H1 (cell line): ENCODE results near the gene REPS1. TPM values are rescaled to one million over a fixed set of nuclear protein-coding genes. Genes with fewer than 3 reads are reported as not detected.

Experiments
- CTCF ChIA-PET: fragments of 300-600 bp; sonication (Branson Sonifier 250); formaldehyde crosslinking; loops from one replicate; lab custom pipeline; 2021; ENCODE audit not compliant: partially characterized antibody; lab: Charles Lee
- POLR2A ChIA-PET: fragments of 300-600 bp; sonication (Branson Sonifier 250); formaldehyde crosslinking; loops from one replicate; lab custom pipeline; 2021; ENCODE audit warnings: inconsistent platforms; ENCODE audit not compliant: partially characterized antibody; lab: Charles Lee
- DNase-seq, 2 experiments: peaks; one replicate each; pipeline versions ENCODE4 v3.0.0 to v3.0.0-alpha.2; 2010 to 2022; ENCODE audit warnings: low spot score in 2 of 2, low read depth in 1 of 2, mixed read lengths in 1 of 2
- FAIRE-seq: peaks from 2 replicates; lab custom pipeline; 2011; peaks lifted over from hg19 to GRCh38; lab: Jason Lieb, UNC
- H2AFZ ChIP-seq: 2 replicates; pipeline ENCODE4 v1.8.1; 2012; ENCODE audit warnings: low read length, inconsistent platforms
- H2AK5ac ChIP-seq: 2 replicates; pipeline ENCODE4 v1.6.1; 2013; ENCODE audit warnings: low read depth, low read length
- H2BK120ac ChIP-seq: replicated peaks from 2 replicates; pipeline ENCODE3; 2013; ENCODE audit warnings: low read depth, low read length, inconsistent platforms
- H2BK12ac ChIP-seq: 2 replicates; pipeline ENCODE4 v1.6.1; 2013; ENCODE audit warnings: low read depth, low read length
- H2BK15ac ChIP-seq: 2 replicates; pipeline ENCODE4 v1.6.1; 2013; ENCODE audit warnings: low read length
- H2BK20ac ChIP-seq: 2 replicates; pipeline ENCODE4 v1.6.1; 2013; ENCODE audit warnings: low read length
- H2BK5ac ChIP-seq: 2 replicates; pipeline ENCODE4 v1.6.1; 2013; ENCODE audit warnings: low read depth, low read length
- H3K14ac ChIP-seq: 2 replicates; pipeline ENCODE4 v1.6.1; 2013; ENCODE audit warnings: inconsistent platforms; ENCODE audit not compliant: insufficient read length
- H3K18ac ChIP-seq: 2 replicates; pipeline ENCODE4 v1.6.1; 2013; ENCODE audit warnings: low read length; ENCODE audit errors: extremely low read depth
- H3K23ac ChIP-seq: 2 replicates; pipeline ENCODE4 v1.6.1; 2013; ENCODE audit warnings: inconsistent platforms; ENCODE audit not compliant: insufficient read length
- H3K23me2 ChIP-seq: 2 replicates; pipeline ENCODE4 v1.6.1; 2013; ENCODE audit warnings: low read depth, low read length
- H3K27ac ChIP-seq: 2 replicates; pipeline ENCODE4 v1.6.1; 2011; ENCODE audit warnings: low read depth, low read length, inconsistent platforms
- H3K27me3 ChIP-seq, 4 experiments: replicated peaks in 1 of 4; 1 replicate in 1 of 4; 2 replicates in 3 of 4; pipeline versions ENCODE4 v1.6.1 to v1.8.1; 2011 to 2013; ENCODE audit warnings: low read length in 3 of 4, mild to moderate bottlenecking in 3 of 4, inconsistent platforms in 2 of 4, mixed read lengths in 2 of 4, moderate library complexity in 1 of 4; ENCODE audit not compliant: control insufficient read depth in 3 of 4, insufficient read depth in 3 of 4; ENCODE audit errors: extremely low read depth in 1 of 4
- H3K36me3 ChIP-seq, 4 experiments: 2 replicates each; pipeline versions ENCODE4 v1.6.1 to v1.8.1; 2011 to 2013; ENCODE audit warnings: mild to moderate bottlenecking in 4 of 4, low read length in 3 of 4, moderate library complexity in 2 of 4, control low read depth in 1 of 4, inconsistent platforms in 1 of 4; ENCODE audit not compliant: insufficient read depth in 4 of 4, control insufficient read depth in 2 of 4
- H3K4ac ChIP-seq: replicated peaks from 2 replicates; pipeline ENCODE3; 2013; ENCODE audit warnings: low read length, low read depth, mixed read lengths, inconsistent platforms; ENCODE audit not compliant: insufficient read length
- H3K4me1 ChIP-seq, 4 experiments: replicated peaks in 1 of 4; 1 replicate in 1 of 4; 2 replicates in 3 of 4; pipeline versions ENCODE4 v1.6.1 to v1.8.1; 2011 to 2013; ENCODE audit warnings: low read length in 3 of 4, inconsistent platforms in 2 of 4, mixed read lengths in 1 of 4; ENCODE audit not compliant: insufficient read depth in 4 of 4, control insufficient read depth in 3 of 4
- H3K4me2 ChIP-seq, 2 experiments: 2 replicates each; pipeline versions ENCODE4 v1.6.1 to v1.8.1; 2011 to 2013; ENCODE audit warnings: low read depth in 2 of 2, low read length in 2 of 2, control low read depth in 1 of 2, inconsistent platforms in 1 of 2, mild to moderate bottlenecking in 1 of 2; ENCODE audit not compliant: insufficient read depth in 1 of 2
- H3K4me3 ChIP-seq, 4 experiments: fragments of 200-600, 300-600 bp in 1 of 4; sonication (generic), shearing (Covaris generic), sonication (Bioruptor Twin) in 1 of 4; 2 replicates each; pipeline versions ENCODE4 v1.5.1 to v1.8.1; 2011 to 2016; ENCODE audit warnings: low read length in 4 of 4, low read depth in 3 of 4, control low read depth in 2 of 4, inconsistent platforms in 2 of 4, mild to moderate bottlenecking in 2 of 4, mixed read lengths in 1 of 4, moderate library complexity in 1 of 4; ENCODE audit not compliant: insufficient read depth in 2 of 4; ENCODE audit errors: extremely low read depth in 1 of 4
- H3K56ac ChIP-seq: replicated peaks from 2 replicates; pipeline ENCODE3; 2013; ENCODE audit warnings: low read depth, mild to moderate bottlenecking, mixed read lengths, low read length, inconsistent platforms; ENCODE audit not compliant: insufficient read length
- H3K79me1 ChIP-seq: 2 replicates; pipeline ENCODE4 v1.6.1; 2013; ENCODE audit warnings: low read depth, low read length, control low read depth
- H3K79me2 ChIP-seq, 2 experiments: 2 replicates each; pipeline versions ENCODE4 v1.6.1 to v1.8.1; 2012 to 2013; ENCODE audit warnings: low read length in 2 of 2, mild to moderate bottlenecking in 2 of 2, inconsistent platforms in 1 of 2; ENCODE audit not compliant: insufficient read depth in 2 of 2, control insufficient read depth in 1 of 2
- H3K9ac ChIP-seq, 4 experiments: replicated peaks in 1 of 4; 1 replicate in 1 of 4; 2 replicates in 3 of 4; pipeline versions ENCODE4 v1.6.1 to v1.8.1; 2011 to 2013; ENCODE audit warnings: low read depth in 3 of 4, low read length in 3 of 4, control low read depth in 2 of 4, mild to moderate bottlenecking in 2 of 4, moderate library complexity in 2 of 4, inconsistent platforms in 1 of 4; ENCODE audit errors: extremely low read depth in 1 of 4
- H3K9me3 ChIP-seq, 2 experiments: 2 replicates each; pipeline versions ENCODE4 v1.6.1 to v1.8.1; 2012 to 2013; ENCODE audit warnings: mild to moderate bottlenecking in 2 of 2, moderate library complexity in 2 of 2, control low read depth in 1 of 2, inconsistent platforms in 1 of 2, low read depth in 1 of 2, low read length in 1 of 2, mixed read lengths in 1 of 2; ENCODE audit not compliant: insufficient read depth in 2 of 2
- H4K20me1 ChIP-seq, 2 experiments: replicated peaks in 1 of 2; 2 replicates each; pipeline versions ENCODE3 to v1.8.1; 2011 to 2013; ENCODE audit warnings: inconsistent platforms in 2 of 2, low read length in 2 of 2, mild to moderate bottlenecking in 1 of 2; ENCODE audit not compliant: insufficient read depth in 2 of 2, control insufficient read depth in 1 of 2
- H4K5ac ChIP-seq: 2 replicates; pipeline ENCODE4 v1.6.1; 2013; ENCODE audit warnings: low read length, low read depth, mixed read lengths, inconsistent platforms; ENCODE audit not compliant: insufficient read length
- H4K8ac ChIP-seq: 2 replicates; pipeline ENCODE4 v1.8.0; 2013; ENCODE audit warnings: mild to moderate bottlenecking, moderate library complexity, low read length, inconsistent platforms; ENCODE audit not compliant: insufficient read depth; ENCODE audit errors: extremely low read depth
- H4K91ac ChIP-seq: replicated peaks from 2 replicates; pipeline ENCODE3; 2013; ENCODE audit warnings: low read length, mixed read lengths, inconsistent platforms; ENCODE audit not compliant: insufficient read length
- BCL11A ChIP-seq, 2 experiments: IDR thresholded peaks; one replicate each; pipeline ENCODE4 v1.6.1; 2011; ENCODE audit warnings: low read depth in 2 of 2, low read length in 2 of 2, mild to moderate bottlenecking in 2 of 2
- EGR1 ChIP-seq: IDR thresholded peaks from 2 replicates; pipeline ENCODE4 v1.6.1; 2011; ENCODE audit warnings: low read depth, low read length, borderline replicate concordance
- FOSL1 ChIP-seq: IDR thresholded peaks from 2 replicates; pipeline ENCODE4 v1.6.1; 2011; ENCODE audit warnings: mild to moderate bottlenecking, low read depth, low read length, moderate library complexity; ENCODE audit not compliant: insufficient read depth
- MAFK ChIP-seq: IDR thresholded peaks from 2 replicates; pipeline ENCODE4 v1.6.1; 2012; ENCODE audit warnings: low read depth, mild to moderate bottlenecking, improper control_type of control experiment, low read length
- POU5F1 ChIP-seq: IDR thresholded peaks from 2 replicates; pipeline ENCODE4 v1.6.1; 2011; ENCODE audit warnings: low read depth, mild to moderate bottlenecking, low read length, moderate library complexity
- RAD21 ChIP-seq, 2 experiments: IDR thresholded peaks in 1 of 2; conservative IDR thresholded peaks in 1 of 2; 2 replicates each; pipeline ENCODE4 v1.6.1; 2011; ENCODE audit warnings: low read depth in 2 of 2, low read length in 2 of 2, improper control_type of control experiment in 1 of 2, inconsistent platforms in 1 of 2, mild to moderate bottlenecking in 1 of 2, moderate library complexity in 1 of 2
- SIRT6 ChIP-seq: IDR thresholded peaks from one replicate; pipeline ENCODE4 v1.7.1; 2012; ENCODE audit warnings: low read length, inconsistent platforms
- SIX5 ChIP-seq: IDR thresholded peaks from 2 replicates; pipeline ENCODE4 v1.6.1; 2011; ENCODE audit warnings: mild to moderate bottlenecking, low read depth, low read length
- SP2 ChIP-seq: IDR thresholded peaks from 2 replicates; pipeline ENCODE4 v1.6.1; 2012; ENCODE audit warnings: mild to moderate bottlenecking, low read length, inconsistent platforms
- TBP ChIP-seq: IDR thresholded peaks from 2 replicates; pipeline ENCODE4 v1.6.1; 2011; ENCODE audit warnings: low read depth, low read length, improper control_type of control experiment
- TCF12 ChIP-seq: IDR thresholded peaks from 2 replicates; pipeline ENCODE4 v1.6.1; 2011; ENCODE audit warnings: low read depth, mild to moderate bottlenecking, low read length
- WGBS, 2 experiments: shearing (Covaris generic) in 1 of 2; methylation state at CpG; one replicate each; pipeline versions ENCODE4 v1.1.6 to v1.1.7; 2013 to 2015; ENCODE audit warnings: low lambda C conversion rate in 2 of 2, mixed read lengths in 2 of 2, inconsistent platforms in 1 of 2, low coverage in 1 of 2, missing lambda C conversion rate in 1 of 2; ENCODE audit not compliant: insufficient replicate concordance in 2 of 2, insufficient coverage in 1 of 2, insufficient read length in 1 of 2; ENCODE audit errors: extremely low coverage in 1 of 2, missing lambda C conversion rate in 1 of 2; 5-methylcytosine and 5-hydroxymethylcytosine counted together
- polyA plus RNA-seq, 7 experiments: library from polyadenylated mRNA; depleted of rRNA in 3 of 7; stranded (reverse) in 5 of 7; unstranded in 2 of 7; fragments of >200 nt in 5 of 7; fragments of 200-250 nt in 2 of 7; gene quantifications; 1 replicate in 5 of 7; 2 replicates in 1 of 7; 4 replicates in 1 of 7; pipeline versions ENCODE4 v1.2.1 to v1.2.3, GENCODE V29; 2011 to 2013; ENCODE audit warnings: missing spikeins in 2 of 7, mixed read lengths in 2 of 7
- total RNA-seq: library from RNA; stranded (reverse); fragmentation: NEBNext Ultra II Directional; extraction: Animal tissue kit (Norgen Biotek cat#: 25700); gene quantifications from 2 replicates; pipeline ENCODE4 v1.2.1, GENCODE V29; 2021
- TF ChIP-seq, protein P1 (sequence below): IDR thresholded peaks from 2 replicates; pipeline ENCODE4 v1.6.1; 2011; ENCODE audit warnings: low read depth, mild to moderate bottlenecking, low read length; ENCODE audit not compliant: insufficient read depth

REPS1 gene
- total and polyA plus RNA-seq, 2 of the 8 experiments (the other 6 are each of a cell fraction or from before 2014, with no cell fraction given) = 52.1 to 68.9 TPM

- Histone ChIP-seq H3K23me2 (no peaks in the 10 kb centered on the region), H3K9ac (no peak overlapping the region), H4K20me1 (no peaks in the 10 kb centered on the region), H3K79me2 (no peaks in the 10 kb centered on the region), H4K8ac (no peak overlapping the region), H3K56ac (no peak overlapping the region), H2BK20ac (no peak overlapping the region), H2BK120ac (no peak overlapping the region), H3K79me1 (no peaks in the 10 kb centered on the region; the same call in 1 of the 2 replicates), H3K27ac (no peak overlapping the region), H2BK5ac (no peak overlapping the region), H4K91ac (no peak overlapping the region), H3K4ac (no peak overlapping the region), H3K27me3 (no peaks in the 10 kb centered on the region; a peak in 1 of 7 replicates), H3K9me3 (no peaks in the 10 kb centered on the region), H3K23ac (no peak overlapping the region), H3K14ac (no peak overlapping the region), H3K18ac (no peak overlapping the region), H2BK12ac (no peak overlapping the region), H2AFZ (no peak overlapping the region), H3K4me2 (no peak overlapping the region), H2AK5ac (no peak overlapping the region), H2BK15ac (no peak overlapping the region), H3K36me3 (no peaks in the 10 kb centered on the region), H3K4me3 (no peak overlapping the region), H4K5ac (no peak overlapping the region), H3K4me1 (peaks cover 0 to 9% (median 4%) of the 10 kb centered on the region in 4 experiments; a peak in 6 of 7 replicates)
- ChIA-PET POLR2A (no interaction called here), CTCF (interaction anchor here (1.1 to 1.4 kb wide), 2 partner anchors 18 to 23 kb away, joined by 3 read pairs; no protein-coding TSS in a partner anchor)
- TF ChIP-seq TBP = no peak
- TF ChIP-seq, protein P1, sequence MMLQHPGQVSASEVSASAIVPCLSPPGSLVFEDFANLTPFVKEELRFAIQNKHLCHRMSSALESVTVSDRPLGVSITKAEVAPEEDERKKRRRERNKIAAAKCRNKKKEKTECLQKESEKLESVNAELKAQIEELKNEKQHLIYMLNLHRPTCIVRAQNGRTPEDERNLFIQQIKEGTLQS = no peak
- no peak for TF ChIP-seq TCF12
- no peak for TF ChIP-seq RAD21 (IDR thresholded peaks at IDR 0.05 in 1 of 2, conservative IDR thresholded peaks at IDR 0.05 in 1 of 2; ENCODE audit: low read depth in 2 of 2, low read length in 2 of 2)
- no peak for TF ChIP-seq FOSL1
- no peak for TF ChIP-seq SIRT6
- TF ChIP-seq SIX5 = no peak
- TF ChIP-seq POU5F1 = no peak
- TF ChIP-seq SP2 = no peak
- no peak for TF ChIP-seq MAFK
- no peak for TF ChIP-seq BCL11A (IDR thresholded peaks at IDR 0.05; ENCODE audit: low read depth in 2 of 2, low read length in 2 of 2)
- TF ChIP-seq EGR1 = no peak
- 90% methylated on average over 5 of the region's 5 CpGs; no CpG with 5 or more reads in 1 of the 2 experiments for WGBS, 2 experiments
- FAIRE-seq (no peak), DNase-seq (no peak)
These were observed 9.1 kb upstream of the REPS1 start for GRCh38 chr6:138997136-138997535.
